IMR-90 (cell line): Measurements from ENCODE around the gene LDAH. TPM values are rescaled to one million over a fixed set of nuclear protein-coding genes. Genes with fewer than 3 reads are reported as not detected.

Source experiments
- ATAC-seq: fragments of 200-7000 bp; cut with Tn5 transposase; 2 replicates; pipeline ENCODE4 v1.9.1; 2020; ENCODE audit warnings: low read depth, mild to moderate bottlenecking, moderate library complexity
- BruUV-seq: library from RNA; stranded (reverse); fragments of 400-500 nt; replicated peaks from 2 replicates; lab custom pipeline; 2021; lab: Mats Ljungman, UMichigan
- CTCF ChIA-PET: fragments of 300-600 bp; formaldehyde crosslinking; extraction: SDS; loops from one replicate; lab custom pipeline; 2021; ENCODE audit warnings: antibody characterized with exemption; lab: Yijun Ruan, JAX
- POLR2A ChIA-PET: fragments of 300-600 bp; sonication (Branson Sonifier 250); formaldehyde crosslinking; loops from one replicate; lab custom pipeline; 2022; ENCODE audit warnings: antibody characterized with exemption; ENCODE audit not compliant: unreplicated experiment; lab: Charles Lee
- DNase-seq: peaks from one replicate; pipeline ENCODE4 v3.0.0; 2013
- H2AFZ ChIP-seq: replicated peaks from 2 replicates; pipeline ENCODE3; 2013; ENCODE audit warnings: low read length, mild to moderate bottlenecking; ENCODE audit not compliant: poor library complexity
- H2AK5ac ChIP-seq: 2 replicates; pipeline ENCODE4 v1.6.1; 2013; ENCODE audit warnings: low read depth, low read length, inconsistent platforms
- H2AK9ac ChIP-seq: replicated peaks from 2 replicates; pipeline ENCODE3; 2013; ENCODE audit warnings: mild to moderate bottlenecking, low read depth, low read length, moderate library complexity; ENCODE audit not compliant: poor library complexity
- H2BK120ac ChIP-seq: 2 replicates; pipeline ENCODE4 v1.6.1; 2013; ENCODE audit warnings: low read depth, low read length, inconsistent platforms
- H2BK15ac ChIP-seq: 3 replicates; pipeline ENCODE4 v1.6.1; 2013; ENCODE audit warnings: low read depth, low read length, inconsistent platforms
- H2BK20ac ChIP-seq: 2 replicates; pipeline ENCODE4 v1.6.1; 2013; ENCODE audit warnings: low read depth, mild to moderate bottlenecking, inconsistent platforms, low read length, moderate library complexity
- H2BK5ac ChIP-seq: 2 replicates; pipeline ENCODE4 v1.6.1; 2013; ENCODE audit warnings: mild to moderate bottlenecking, low read depth, low read length, inconsistent platforms; ENCODE audit not compliant: poor library complexity, severe bottlenecking
- H3K14ac ChIP-seq: replicated peaks from 2 replicates; pipeline ENCODE4 v1.6.1; 2013; ENCODE audit warnings: low read depth, low read length, inconsistent platforms
- H3K18ac ChIP-seq: 2 replicates; pipeline ENCODE4 v1.6.1; 2013; ENCODE audit warnings: low read depth, low read length, control low read depth
- H3K23ac ChIP-seq: 2 replicates; pipeline ENCODE4 v1.6.1; 2013; ENCODE audit warnings: low read depth, low read length, inconsistent platforms
- H3K27ac ChIP-seq: 2 replicates; pipeline ENCODE4 v1.5.1; 2013; ENCODE audit warnings: mild to moderate bottlenecking, control low read depth, low read length; ENCODE audit not compliant: insufficient read depth
- H3K27me3 ChIP-seq: 2 replicates; pipeline ENCODE4 v1.6.1; 2013; ENCODE audit warnings: low read length; ENCODE audit not compliant: control insufficient read depth, insufficient read depth
- H3K36me3 ChIP-seq: 2 replicates; pipeline ENCODE4 v1.6.1; 2013; ENCODE audit warnings: low read length, mixed read lengths; ENCODE audit not compliant: control insufficient read depth, insufficient read depth
- H3K4ac ChIP-seq: 2 replicates; pipeline ENCODE4 v1.6.1; 2013; ENCODE audit warnings: low read depth, low read length, inconsistent platforms
- H3K4me1 ChIP-seq: 2 replicates; pipeline ENCODE4 v1.6.1; 2013; ENCODE audit warnings: low read length, mixed read lengths; ENCODE audit not compliant: control insufficient read depth, insufficient read depth
- H3K4me2 ChIP-seq: 2 replicates; pipeline ENCODE4 v1.6.1; 2013; ENCODE audit warnings: low read depth, mild to moderate bottlenecking, control low read depth, low read length, moderate library complexity
- H3K4me3 ChIP-seq: 2 replicates; pipeline ENCODE4 v1.5.1; 2013; ENCODE audit warnings: low read depth, mild to moderate bottlenecking, control low read depth, low read length, moderate library complexity; ENCODE audit not compliant: insufficient read depth
- H3K56ac ChIP-seq: 2 replicates; pipeline ENCODE4 v1.6.1; 2013; ENCODE audit warnings: low read length, inconsistent platforms; ENCODE audit not compliant: insufficient read depth; ENCODE audit errors: extremely low read depth
- H3K79me1 ChIP-seq, 2 experiments: 2 replicates each; pipeline ENCODE4 v1.6.1; 2013; ENCODE audit warnings: low read length in 2 of 2, inconsistent platforms in 1 of 2, low read depth in 1 of 2
- H3K9ac ChIP-seq: 2 replicates; pipeline ENCODE4 v1.6.1; 2013; ENCODE audit warnings: low read depth, low read length, control low read depth
- H3K9me1 ChIP-seq: 2 replicates; pipeline ENCODE4 v1.6.1; 2013; ENCODE audit warnings: low read length, inconsistent platforms; ENCODE audit not compliant: insufficient read depth
- H3K9me3 ChIP-seq: 2 replicates; pipeline ENCODE4 v1.6.1; 2013; ENCODE audit warnings: low read length; ENCODE audit not compliant: control insufficient read depth, insufficient read depth
- H4K20me1 ChIP-seq: 2 replicates; pipeline ENCODE4 v1.6.1; 2013; ENCODE audit warnings: low read length, inconsistent platforms; ENCODE audit not compliant: insufficient read depth
- H4K5ac ChIP-seq: 2 replicates; pipeline ENCODE4 v1.6.1; 2013; ENCODE audit warnings: mild to moderate bottlenecking, low read depth, low read length, control low read depth
- H4K8ac ChIP-seq, 2 experiments: 2 replicates each; pipeline ENCODE4 v1.6.1; 2013; ENCODE audit warnings: low read depth in 2 of 2, low read length in 2 of 2, control low read depth in 1 of 2, inconsistent platforms in 1 of 2
- H4K91ac ChIP-seq: 2 replicates; pipeline ENCODE4 v1.6.1; 2013; ENCODE audit warnings: low read depth, low read length, inconsistent platforms; ENCODE audit not compliant: insufficient read depth
- BHLHE40 ChIP-seq: fragments of 150-350 bp; IDR thresholded peaks from 2 replicates; pipeline ENCODE4 v1.6.1; 2016; ENCODE audit warnings: mild to moderate bottlenecking, low read depth, low read length
- CEBPB ChIP-seq: IDR thresholded peaks from 2 replicates; pipeline ENCODE4 v1.6.1; 2012; ENCODE audit warnings: low read depth, low read length, improper control_type of control experiment
- ELK1 ChIP-seq: fragments of 150-350 bp; IDR thresholded peaks from 2 replicates; pipeline ENCODE4 v1.6.1; 2016; ENCODE audit warnings: low read depth, mild to moderate bottlenecking, low read length, moderate library complexity, borderline replicate concordance
- MAZ ChIP-seq: IDR thresholded peaks from 2 replicates; pipeline ENCODE4 v1.6.1; 2012; ENCODE audit warnings: low read depth, mild to moderate bottlenecking, low read length, improper control_type of control experiment, moderate library complexity, borderline replicate concordance
- NFE2L2 ChIP-seq: fragments of 150-350 bp; IDR thresholded peaks from 2 replicates; pipeline ENCODE4 v1.6.1; 2016; ENCODE audit warnings: low read depth, mild to moderate bottlenecking, low read length
- RAD21 ChIP-seq: IDR thresholded peaks from 2 replicates; pipeline ENCODE4 v1.6.1; 2012; ENCODE audit warnings: low read length, improper control_type of control experiment
- RCOR1 ChIP-seq: IDR thresholded peaks from 2 replicates; pipeline ENCODE4 v1.6.1; 2012; ENCODE audit warnings: mild to moderate bottlenecking, low read length, improper control_type of control experiment; ENCODE audit not compliant: insufficient replicate concordance
- SMC3 ChIP-seq: fragments of 150-350 bp; IDR thresholded peaks from 2 replicates; pipeline ENCODE4 v1.6.1; 2016; ENCODE audit warnings: low read depth, mild to moderate bottlenecking, antibody characterized with exemption, low read length, moderate library complexity
- USF2 ChIP-seq: fragments of 150-350 bp; IDR thresholded peaks from 2 replicates; pipeline ENCODE4 v1.6.1; 2017; ENCODE audit warnings: mild to moderate bottlenecking, antibody characterized with exemption, low read length, low read depth
- WGBS, 2 experiments: methylation state at CpG; one replicate each; pipeline versions ENCODE4 v1.1.5 to v1.1.7; 2013; ENCODE audit warnings: missing lambda C conversion rate in 2 of 2; ENCODE audit not compliant: insufficient read length in 1 of 2; ENCODE audit errors: extremely low coverage in 2 of 2; 5-methylcytosine and 5-hydroxymethylcytosine counted together
- dilution Hi-C: fragments of 300-500 bp; cut with HindIII; formaldehyde crosslinking; loops from one replicate; pipeline ENCODE4 v1.14.3; 2018; ENCODE audit warnings: low sequenced_read_pairs; ENCODE audit not compliant: unreplicated experiment
- in situ Hi-C: fragments of 300-500 bp; cut with MboI; formaldehyde crosslinking; loops from 3 replicates; pipeline ENCODE4 v1.14.3; 2019; ENCODE audit warnings: low sequenced_read_pairs, inconsistent platforms, mixed read lengths
- intact Hi-C: fragments of 100-400 bp; cut with micrococcal nuclease; formaldehyde crosslinking; loops from 2 replicates; pipeline ENCODE4 v1.10.0; 2022
- polyA plus RNA-seq, 3 experiments: library from polyadenylated mRNA; depleted of rRNA; stranded (reverse); fragments of >200 nt; gene quantifications; 2 replicates each; pipeline ENCODE4 v1.2.3, GENCODE V29; 2012; ENCODE audit warnings: low replicate concordance in 1 of 3
- total RNA-seq: library from RNA; depleted of rRNA; stranded (reverse); fragments of >200 nt; gene quantifications from 2 replicates; pipeline ENCODE4 v1.2.3, GENCODE V29; 2012

LDAH gene
- total and polyA plus RNA-seq, 2 of the 4 experiments (the other 2 are of a cell fraction): 12.1 to 31.7 TPM

GRCh38 chr2:20675701-20676352, 147.1 kb downstream of the LDAH start (continued):
- no peak for TF ChIP-seq SMC3

- ATAC-seq: peak; percentile 93
- Histone ChIP-seq H3K9me1 (peaks cover 5% of the 10 kb centered on the region; the same call in 1 of the 2 replicates), H3K79me1 (no peaks in the 10 kb centered on the region), H3K36me3 (peaks cover 1% of the 10 kb centered on the region; the same call in 1 of the 2 replicates), H4K91ac (no peak overlapping the region), H4K20me1 (no peaks in the 10 kb centered on the region), H3K9me3 (peaks cover 12% of the 10 kb centered on the region; the same call in 1 of the 2 replicates), H3K4me2 (no peak overlapping the region), H3K27ac (no peak overlapping the region), H2BK15ac (no peak overlapping the region), H3K27me3 (peaks cover 28% of the 10 kb centered on the region), H3K23ac (no peak overlapping the region), H4K8ac (no peak overlapping the region), H2BK20ac (no peak overlapping the region), H3K14ac (no peak overlapping the region), H2BK5ac (no peak overlapping the region), H2AFZ (peak overlapping the region; percentile 71), H3K56ac (no peak overlapping the region), H3K4me3 (no peak overlapping the region), H2AK9ac (peak overlapping the region; percentile 19), H3K18ac (no peak overlapping the region), H2AK5ac (no peak overlapping the region), H3K4ac (no peak overlapping the region), H2BK120ac (no peak overlapping the region), H3K4me1 (peaks cover 7% of the 10 kb centered on the region; the same call in 1 of the 2 replicates), H3K9ac (no peak overlapping the region), H4K5ac (no peak overlapping the region)
- in situ Hi-C loops (loop anchor here (25.0 kb wide), 1 partner anchor 1087 kb away; no protein-coding TSS in a partner anchor), intact Hi-C loops (no loop called here), dilution Hi-C loops (loop anchor here (25.0 kb wide), 1 partner anchor 262 kb away; no protein-coding TSS in a partner anchor)
- ChIA-PET POLR2A (no interaction called here), CTCF (interaction anchor here (1.5 to 2.8 kb wide), 5 partner anchors 9 to 107 kb away, joined by 3 to 14 read pairs (median 4); no protein-coding TSS in a partner anchor)
- BruUV-seq: no TSS peak
- 13% methylated on average over 4 of the region's 16 CpGs; no CpG with 5 or more reads in 1 of the 2 experiments for WGBS, 2 experiments
- DNase-seq: peak; percentile 87
- TF ChIP-seq CEBPB (no peak), USF2 (no peak), MAZ (peak; percentile 19; the same call in 1 of the 2 replicates), SMC3 (0 out of 2 replicates have a peak, but pooled peaks have one; percentile 9), RCOR1 (no peak), RAD21 (no peak), BHLHE40 (no peak), NFE2L2 (no peak), ELK1 (no peak)
Observed at GRCh38 chr2:20674974-20675679, 147.8 kb downstream of the LDAH start.
